B cell (primary cell): ENCODE measurements around the gene FBLN2. TPM values are rescaled to one million over a fixed set of nuclear protein-coding genes. Genes with fewer than 3 reads are reported as not detected.
A peak's percentile ranks its signal among the peaks of the same experiment; 100 is the strongest.

ENCODE experiments used
- ATAC-seq: fragments of 200-7000 bp; cut with Tn5 transposase; one replicate; pipeline ENCODE4 v1.10.0; 2021; ENCODE audit warnings: low read depth, mild to moderate bottlenecking, moderate number of reproducible peaks, moderate library complexity
- CTCF ChIA-PET: fragments of 350-600 bp; sonication (Branson Sonifier 250); formaldehyde crosslinking; loops from one replicate; lab custom pipeline; 2021; ENCODE audit warnings: antibody characterized with exemption, inconsistent platforms; lab: Charles Lee
- POLR2A ChIA-PET: fragments of 350-600 bp; sonication (Branson Sonifier 250); formaldehyde crosslinking; loops from one replicate; lab custom pipeline; 2021; ENCODE audit warnings: antibody characterized with exemption; lab: Charles Lee
- DNase-seq: peaks from one replicate; pipeline ENCODE4 v3.0.0; 2013
- H2AFZ ChIP-seq: 2 replicates; pipeline ENCODE4 v1.6.1; 2012; ENCODE audit warnings: mild to moderate bottlenecking, low read depth, low read length; ENCODE audit not compliant: insufficient read depth, poor library complexity, severe bottlenecking
- H3K27ac ChIP-seq, 2 donors: 1 replicate in 1 of 2; 2 replicates in 1 of 2; pipeline ENCODE4 v1.5.1; 2012 to 2013; ENCODE audit warnings: low read length in 2 of 2, mild to moderate bottlenecking in 2 of 2, moderate library complexity in 1 of 2
- H3K27me3 ChIP-seq, 4 experiments: fragments of 200-600 bp in 1 of 4; sonication (generic) in 1 of 4; replicated peaks in 1 of 4; 1 replicate in 2 of 4; 2 replicates in 2 of 4; pipeline versions ENCODE4 v1.6.1 to v1.7.0; 2013 to 2016; ENCODE audit warnings: low read length in 3 of 4, mild to moderate bottlenecking in 2 of 4, mixed read lengths in 1 of 4, moderate library complexity in 1 of 4; ENCODE audit not compliant: insufficient read depth in 4 of 4, control insufficient read depth in 3 of 4; ENCODE audit errors: control extremely low read depth in 1 of 4
- H3K36me3 ChIP-seq, 2 experiments: replicated peaks in 1 of 2; 1 replicate in 1 of 2; 2 replicates in 1 of 2; pipeline versions ENCODE4 v1.6.1 to v1.7.1; 2013; ENCODE audit warnings: low read length in 1 of 2; ENCODE audit not compliant: insufficient read depth in 2 of 2, control insufficient read depth in 1 of 2; ENCODE audit errors: control extremely low read depth in 1 of 2, extremely low read depth in 1 of 2
- H3K4me1 ChIP-seq, 2 donors: fragments of 200-600 bp in 1 of 2; sonication (generic) in 1 of 2; 1 replicate in 1 of 2; 2 replicates in 1 of 2; pipeline versions ENCODE4 v1.5.1 to v1.6.1; 2013 to 2017; ENCODE audit warnings: low read length in 2 of 2; ENCODE audit not compliant: control insufficient read depth in 2 of 2, insufficient read depth in 2 of 2
- H3K4me2 ChIP-seq: replicated peaks from 2 replicates; pipeline ENCODE3; 2012; ENCODE audit warnings: mild to moderate bottlenecking, low read depth, low read length; ENCODE audit not compliant: poor library complexity, severe bottlenecking
- H3K4me3 ChIP-seq, 5 experiments: fragments of 200-600 bp in 1 of 5; sonication (generic) in 1 of 5; 1 replicate in 3 of 5; 2 replicates in 2 of 5; pipeline versions ENCODE4 v1.5.1 to v1.7.0; 2011 to 2016; ENCODE audit warnings: low read length in 4 of 5, mild to moderate bottlenecking in 4 of 5, low read depth in 2 of 5, control low read depth in 1 of 5, moderate library complexity in 1 of 5; ENCODE audit not compliant: insufficient read depth in 1 of 5; ENCODE audit errors: control extremely low read depth in 1 of 5, extremely low read depth in 1 of 5
- H3K79me2 ChIP-seq: fragments of 200-600 bp; sonication (generic); one replicate; pipeline ENCODE4 v1.6.0; 2016; ENCODE audit warnings: low read length; ENCODE audit not compliant: control insufficient read depth, insufficient read depth
- H3K9ac ChIP-seq: fragments of 200-600 bp; sonication (generic); 2 replicates; pipeline ENCODE4 v1.6.1; 2017; ENCODE audit warnings: mild to moderate bottlenecking, low read length, moderate library complexity
- H3K9me3 ChIP-seq, 3 donors: one replicate each; pipeline versions ENCODE4 v1.6.1 to v1.7.1; 2013; ENCODE audit warnings: low read length in 2 of 3; ENCODE audit not compliant: control insufficient read depth in 2 of 3, insufficient read depth in 1 of 3; ENCODE audit errors: control extremely low read depth in 1 of 3
- H4K20me1 ChIP-seq: 2 replicates; pipeline ENCODE4 v1.6.0; 2012; ENCODE audit warnings: mild to moderate bottlenecking, low read length; ENCODE audit not compliant: insufficient read depth, control insufficient read depth, poor library complexity, severe bottlenecking
- H3K27ac Mint-ChIP-seq: one replicate; pipeline ENCODE4 v1.8.0; 2021; ENCODE audit warnings: mixed read lengths
- H3K27me3 Mint-ChIP-seq: one replicate; pipeline ENCODE4 v1.8.0; 2021; ENCODE audit warnings: mixed read lengths
- H3K4me1 Mint-ChIP-seq: one replicate; pipeline ENCODE4 v1.8.0; 2021; ENCODE audit warnings: mixed read lengths
- H3K4me3 Mint-ChIP-seq: one replicate; pipeline ENCODE4 v1.8.0; 2021; ENCODE audit warnings: mixed read lengths
- H3K9me3 Mint-ChIP-seq: one replicate; pipeline ENCODE4 v1.8.0; 2022; ENCODE audit warnings: mixed read lengths; ENCODE audit not compliant: insufficient read depth
- CTCF ChIP-seq: fragments of 200-600 bp; IDR thresholded peaks from one replicate; pipeline ENCODE4 v1.8.0; 2022; ENCODE audit warnings: antibody characterized with exemption, mild to moderate bottlenecking
- EZH2 ChIP-seq: IDR thresholded peaks from 2 replicates; pipeline ENCODE4 v1.6.1; 2012; ENCODE audit warnings: borderline replicate concordance, low read depth, mild to moderate bottlenecking, moderate library complexity, low read length; ENCODE audit not compliant: insufficient read depth, poor library complexity, severe bottlenecking
- WGBS: methylation state at CpG from one replicate; pipeline ENCODE4 v1.1.5; 2013; ENCODE audit warnings: missing lambda C conversion rate; ENCODE audit not compliant: insufficient coverage; 5-methylcytosine and 5-hydroxymethylcytosine counted together
- intact Hi-C: fragments of 100-400 bp; cut with micrococcal nuclease; formaldehyde crosslinking; loops from one replicate; pipeline ENCODE4 v1.10.0; 2022
- polyA plus RNA-seq: library from polyadenylated mRNA; depleted of rRNA; stranded (reverse); fragments of >200 nt; gene quantifications from 2 replicates; pipeline ENCODE4 v1.2.3, GENCODE V29; 2012
- total RNA-seq, 2 donors: library from RNA; stranded (reverse); fragments of 120-200 nt in 1 of 2; gene quantifications; 1 replicate in 1 of 2; 2 replicates in 1 of 2; pipeline versions ENCODE4 v1.2.3 to v1.2.4, GENCODE V29; 2013 to 2022

The FBLN2 gene
- total and polyA plus RNA-seq, 2 donors (not counting 1 experiment from before 2014, with no cell fraction given), result 3.6 to 8.2 TPM

GRCh38 chr3:13549623-13550422 lies 898 bp downstream of the FBLN2 start:
- Histone ChIP-seq H3K79me2 (peaks cover 7% of the 10 kb centered on the region), H3K4me2 (peak overlapping the region; percentile 81), H3K27ac (peak overlapping the region; percentile 20 to 33), H3K4me1 (peaks cover 38 to 57% of the 10 kb centered on the region in 2 donors), H3K9me3 (peaks cover 0 to 4% (median 0%) of the 10 kb centered on the region in 3 donors), H2AFZ (peak overlapping the region; percentile 30), H4K20me1 (no peaks in the 10 kb centered on the region), H3K4me3 (peak overlapping the region in 3 of 5 experiments; percentile 39 to 46 (median 44)), H3K36me3 (no peaks in the 10 kb centered on the region), H3K27me3 (peaks cover 0 to 7% (median 2%) of the 10 kb centered on the region in 4 experiments), H3K9ac (peak overlapping the region; percentile 55)
- 44% methylated on average over 16 of the region's 18 CpGs for WGBS
- Mint-ChIP-seq H3K4me3 (peak overlapping the region; percentile 94), H3K4me1 (peaks cover 39% of the 10 kb centered on the region), H3K9me3 (no peaks in the 10 kb centered on the region), H3K27ac (peak overlapping the region; percentile 85), H3K27me3 (peaks cover 17% of the 10 kb centered on the region)
- intact Hi-C loops, result no loop called here
- TF ChIP-seq CTCF (no peak), EZH2 (no peak)
- CTCF ChIA-PET, result interaction anchor here (1.1 kb wide), 1 partner anchor 100 kb away, joined by 3 read pairs; no protein-coding TSS in a partner anchor
- peak; percentile 58 for DNase-seq
- POLR2A ChIA-PET, result no interaction called here
- peak; percentile 40 for ATAC-seq

GRCh38 chr3:13550423-13550690 lies 1.4 kb downstream of the FBLN2 start:
- peak overlapping the region; percentile 94 for H3K4me3 Mint-ChIP-seq
- peak; percentile 57 for DNase-seq
- CTCF ChIA-PET, result interaction anchor here (1.1 kb wide), 1 partner anchor 99 kb away, joined by 3 read pairs; no protein-coding TSS in a partner anchor

More at GRCh38 chr3:13550423-13550690, 1.4 kb downstream of the FBLN2 start:
- Mint-ChIP-seq H3K27me3 (peaks cover 13% of the 10 kb centered on the region), H3K27ac (peak overlapping the region; percentile 85), H3K9me3 (no peaks in the 10 kb centered on the region), H3K4me1 (peaks cover 39% of the 10 kb centered on the region)
- no peak for TF ChIP-seq CTCF
- TF ChIP-seq EZH2, result no peak
- Histone ChIP-seq H3K27ac (peak overlapping the region; percentile 20 to 33), H4K20me1 (no peaks in the 10 kb centered on the region), H3K9me3 (peaks cover 0 to 4% (median 0%) of the 10 kb centered on the region in 3 donors), H3K4me1 (peaks cover 36 to 56% of the 10 kb centered on the region in 2 donors), H3K36me3 (no peaks in the 10 kb centered on the region), H3K9ac (peak overlapping the region; percentile 55), H3K4me2 (peak overlapping the region; percentile 81), H3K79me2 (peaks cover 7% of the 10 kb centered on the region), H3K27me3 (peaks cover 0 to 7% (median 2%) of the 10 kb centered on the region in 4 experiments), H2AFZ (peak overlapping the region; percentile 30), H3K4me3 (no peak overlapping the region)
- POLR2A ChIA-PET, result no interaction called here
- intact Hi-C loops, result no loop called here
- WGBS, result 6% methylated on average over 2 of the region's 2 CpGs
- ATAC-seq, result no peak
